GM12891 (cell line): ENCODE measurements around the gene FNIP1.

Source experiments
- POLR2A ChIP-seq: IDR thresholded peaks from 2 replicates; pipeline ENCODE4 v1.6.1; 2011; ENCODE audit warnings: low read depth, low read length, control low read depth
- POLR2AphosphoS5 ChIP-seq: IDR thresholded peaks from 2 replicates; pipeline ENCODE4 v1.6.1; 2011; ENCODE audit warnings: low read depth, low read length, control low read depth
- TAF1 ChIP-seq: IDR thresholded peaks from 2 replicates; pipeline ENCODE4 v1.6.1; 2011; ENCODE audit warnings: low read depth, low read length, control low read depth

DNA sequence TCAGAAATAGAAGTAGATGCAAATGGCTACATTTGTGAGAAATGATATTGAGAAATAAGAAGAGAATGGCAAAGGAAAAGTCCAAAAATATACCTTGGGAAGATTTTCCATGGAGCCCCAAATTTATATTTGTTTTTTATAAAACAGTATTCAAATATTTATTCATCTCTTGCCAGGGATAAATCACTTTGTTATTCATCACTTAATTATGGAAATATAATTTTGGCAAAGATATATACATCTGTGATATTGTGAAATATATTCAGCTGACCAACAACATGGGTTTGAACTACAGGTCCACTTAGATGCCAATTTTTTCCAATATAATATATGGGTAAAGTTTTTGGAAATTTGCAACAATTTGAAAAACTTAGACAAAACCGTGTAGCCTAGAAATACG is 142.0 kb downstream of the FNIP1 start:
- TF ChIP-seq POLR2A (no peak), POLR2AphosphoS5 (no peak), TAF1 (no peak)
